Left lobe of liver (tissue), 2 donors: ENCODE data around the gene STIM2. TPM values are rescaled to one million over a fixed set of nuclear protein-coding genes. Genes with fewer than 3 reads are reported as not detected.
"Not testable (repeated sequence)": the region's sequence is repeated elsewhere in the genome, so short reads cannot be mapped to it uniquely, and the experiment has no call there.

Experiments
- ATAC-seq: fragments of 200-7000 bp; cut with Tn5 transposase; one replicate; pipeline ENCODE4 v1.9.1; 2020; ENCODE audit warnings: mild to moderate bottlenecking, moderate library complexity
- DNase-seq: peaks from one replicate; pipeline ENCODE4 v3.0.0-alpha.2; 2020; ENCODE audit warnings: low spot score
- total RNA-seq: library from RNA; stranded (reverse); gene quantifications from one replicate; pipeline ENCODE4 v1.2.1, GENCODE V29; 2021
- donor health status: DM: no; HTN: no; CAD: no; lungs with moderate emphysema.
- donor health status: DM: no; HTN: yes; CAD: no.

The STIM2 gene
- total RNA-seq, 1 donor from 2014 or later, result 12.8 TPM

- ATAC-seq, result no peak
- DNase-seq, result no peak
These were observed 162.3 kb downstream of the STIM2 start for GRCh38 chr4:27022963-27023362.

DNA sequence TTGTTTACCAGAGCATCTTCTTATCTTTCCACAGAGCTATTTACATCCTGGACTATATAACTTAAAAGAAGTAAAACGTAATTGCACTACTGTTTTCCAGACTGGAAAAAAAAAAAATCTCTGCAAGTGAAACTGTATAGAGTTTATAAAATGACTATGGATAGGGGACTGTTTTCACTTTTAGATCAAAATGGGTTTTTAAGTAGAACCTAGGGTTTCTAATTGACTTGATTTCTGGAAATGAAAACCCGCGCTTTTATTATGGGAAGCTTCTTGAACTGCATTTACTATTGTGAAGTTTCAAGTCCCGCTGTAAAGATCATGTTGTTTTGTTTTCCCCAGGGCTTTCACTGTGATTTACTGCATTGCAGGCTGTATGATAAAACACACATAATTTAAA, 162.7 kb downstream of the STIM2 start:
- ATAC-seq (no peak), DNase-seq (no peak)

DNA sequence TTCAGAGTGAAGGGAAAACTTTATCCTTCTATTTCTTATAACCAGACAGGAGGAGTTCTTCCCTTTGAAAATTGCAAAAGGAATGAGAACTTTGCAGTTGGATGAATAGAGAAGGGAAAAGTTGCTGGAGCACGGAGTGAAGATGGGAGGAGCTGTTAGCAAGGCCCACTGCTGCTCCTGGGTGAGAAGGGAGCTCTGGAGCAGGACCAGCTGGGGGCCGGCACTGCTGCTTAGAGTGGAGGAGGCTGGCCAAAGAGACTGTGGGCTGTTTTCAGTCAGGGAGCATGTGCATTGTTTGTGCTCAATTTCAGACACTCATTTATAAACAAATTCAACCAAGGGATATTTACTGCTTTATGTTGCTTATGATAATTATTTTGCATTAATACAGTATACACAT, 164.2 kb downstream of the STIM2 start:
- ATAC-seq (no peak), DNase-seq (no peak)

DNA sequence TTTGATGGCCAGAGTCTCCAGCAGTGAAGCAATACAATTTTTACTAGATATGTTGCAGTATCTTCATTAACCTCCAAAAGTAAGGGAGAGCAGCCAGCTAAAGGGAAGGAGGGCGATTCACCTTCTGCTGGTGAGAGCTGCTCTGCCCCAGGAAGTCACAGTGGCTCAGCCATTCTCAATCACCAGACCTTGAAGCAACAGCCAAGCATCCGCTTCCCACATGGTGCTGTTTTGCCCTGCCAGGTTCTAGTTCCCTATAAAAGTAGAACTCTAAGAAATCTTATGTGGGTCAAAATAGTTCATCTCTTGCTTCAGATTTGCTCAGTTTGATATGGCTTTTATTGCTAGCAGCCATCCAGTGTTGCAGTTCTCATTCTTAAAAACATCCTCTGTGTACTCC, 166.8 kb downstream of the STIM2 start:
- DNase-seq (no peak), ATAC-seq (no peak)

GRCh38 chr4:27035127-27035526, 174.5 kb downstream of the STIM2 start:
- not testable (repeated sequence) for DNase-seq, ATAC-seq

GRCh38 chr4:27040356-27040755, 179.7 kb downstream of the STIM2 start:
- peak; percentile 38 for ATAC-seq
- DNase-seq, result no peak

DNA sequence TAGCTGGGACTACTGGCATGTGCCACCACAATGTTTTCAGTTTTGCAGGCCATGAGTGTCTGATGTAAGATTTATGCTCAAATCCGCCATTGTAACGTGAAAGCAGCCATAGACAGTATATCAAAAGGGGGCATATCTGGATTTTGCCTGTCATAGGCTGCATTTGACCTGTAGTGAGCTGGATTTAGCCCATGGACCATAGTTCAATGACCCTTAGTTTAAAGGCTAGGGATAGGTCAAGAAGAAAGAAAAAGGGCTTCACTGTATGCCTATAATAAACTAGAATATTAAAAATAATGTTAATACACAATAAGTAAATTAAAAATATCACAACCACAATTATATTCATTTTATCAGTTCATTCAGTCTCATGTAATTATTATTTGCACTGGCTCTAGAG, 181.8 kb downstream of the STIM2 start:
- DNase-seq (no peak), ATAC-seq (no peak)

- peak; percentile 85 for ATAC-seq
These were observed 182.6 kb downstream of the STIM2 start for GRCh38 chr4:27043200-27043599.

GRCh38 chr4:27046851-27047250, 186.2 kb downstream of the STIM2 start:
- ATAC-seq (peak; percentile 73), DNase-seq (no peak)

More at GRCh38 chr4:27043200-27043599, 182.6 kb downstream of the STIM2 start:
- no peak for DNase-seq

GRCh38 chr4:27048429-27049238, 188.0 kb downstream of the STIM2 start:
- ATAC-seq (peak; percentile 75), DNase-seq (no peak)

- no peak for DNase-seq
- no peak for ATAC-seq
These were observed 188.7 kb downstream of the STIM2 start for GRCh38 chr4:27049239-27049829.

DNA sequence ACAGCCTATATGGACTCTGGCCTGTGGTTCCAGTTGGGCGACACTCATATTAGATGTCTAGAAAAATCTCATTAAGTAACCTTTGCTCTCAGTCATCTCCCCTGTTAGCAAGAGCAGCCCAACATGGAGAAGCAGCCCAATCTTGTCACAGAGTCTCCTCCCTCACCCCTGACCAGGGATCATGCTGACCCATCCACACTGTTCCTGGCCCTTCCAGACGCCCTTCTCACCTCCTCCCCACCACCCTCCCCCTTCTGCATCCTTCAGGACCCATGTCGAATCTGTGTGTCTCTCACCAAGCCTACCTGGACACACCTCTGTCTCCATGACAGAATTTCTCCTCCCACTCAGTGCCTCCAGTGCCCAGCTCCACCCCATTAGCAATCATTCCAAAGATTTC, 190.1 kb downstream of the STIM2 start:
- ATAC-seq, result peak; percentile 38
- DNase-seq, result no peak

- DNase-seq, result no peak
- ATAC-seq, result no peak
These were observed 194.7 kb downstream of the STIM2 start for GRCh38 chr4:27055221-27055760.

- ATAC-seq (no peak), DNase-seq (no peak)
These were observed 195.6 kb downstream of the STIM2 start for GRCh38 chr4:27056281-27056680.

GRCh38 chr4:27057053-27057452, 196.4 kb downstream of the STIM2 start:
- ATAC-seq, result no peak
- no peak for DNase-seq

- DNase-seq, result no peak
- no peak for ATAC-seq
These were observed 197.0 kb downstream of the STIM2 start for GRCh38 chr4:27057662-27058061.

GRCh38 chr4:27058819-27059406, 198.3 kb downstream of the STIM2 start:
- ATAC-seq, result no peak

GRCh38 chr4:27059446-27059845, 198.8 kb downstream of the STIM2 start:
- no peak for DNase-seq
- no peak for ATAC-seq

More at GRCh38 chr4:27058819-27059406, 198.3 kb downstream of the STIM2 start:
- DNase-seq, result no peak

DNA sequence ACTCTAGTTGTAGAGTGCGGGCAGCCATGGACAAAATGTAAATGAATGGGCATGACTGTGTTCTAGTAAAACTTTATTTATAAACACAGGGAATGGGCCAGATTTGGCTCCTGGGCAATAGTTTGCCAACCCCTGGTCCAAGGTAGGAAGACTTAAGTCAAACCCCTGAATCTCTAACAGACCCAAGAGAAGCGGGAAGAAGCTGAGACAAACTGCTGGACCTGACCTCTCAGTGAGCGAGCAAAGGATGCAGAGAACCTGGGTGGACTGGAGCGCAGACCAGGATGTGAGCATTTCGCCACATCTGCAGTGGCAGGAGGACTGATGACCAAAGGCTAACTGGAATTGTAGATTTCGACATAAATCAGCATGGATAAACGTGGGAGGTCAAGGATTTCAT, 201.6 kb downstream of the STIM2 start:
- DNase-seq (no peak), ATAC-seq (no peak)

DNA sequence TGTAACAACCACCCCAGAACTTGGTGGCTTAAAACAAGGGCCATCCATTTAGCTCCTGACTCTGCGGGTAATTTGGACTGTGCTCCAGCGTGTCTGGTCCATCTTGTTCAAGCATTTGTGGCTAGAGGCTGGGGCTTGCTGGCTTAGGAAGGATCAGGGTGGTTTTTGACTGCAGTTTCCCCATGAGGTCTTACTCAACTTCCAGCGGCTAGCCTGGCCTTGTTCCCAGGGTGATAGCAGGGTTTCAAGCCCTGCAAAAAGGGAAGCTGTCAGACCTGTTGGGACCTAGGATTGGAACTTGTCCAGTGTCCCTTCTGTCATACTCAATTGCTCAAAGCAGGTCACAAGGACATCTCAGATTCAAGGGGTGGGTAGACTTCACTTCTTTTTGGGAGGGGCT, 205.9 kb downstream of the STIM2 start:
- ATAC-seq, result peak; percentile 64
- DNase-seq, result no peak

DNA sequence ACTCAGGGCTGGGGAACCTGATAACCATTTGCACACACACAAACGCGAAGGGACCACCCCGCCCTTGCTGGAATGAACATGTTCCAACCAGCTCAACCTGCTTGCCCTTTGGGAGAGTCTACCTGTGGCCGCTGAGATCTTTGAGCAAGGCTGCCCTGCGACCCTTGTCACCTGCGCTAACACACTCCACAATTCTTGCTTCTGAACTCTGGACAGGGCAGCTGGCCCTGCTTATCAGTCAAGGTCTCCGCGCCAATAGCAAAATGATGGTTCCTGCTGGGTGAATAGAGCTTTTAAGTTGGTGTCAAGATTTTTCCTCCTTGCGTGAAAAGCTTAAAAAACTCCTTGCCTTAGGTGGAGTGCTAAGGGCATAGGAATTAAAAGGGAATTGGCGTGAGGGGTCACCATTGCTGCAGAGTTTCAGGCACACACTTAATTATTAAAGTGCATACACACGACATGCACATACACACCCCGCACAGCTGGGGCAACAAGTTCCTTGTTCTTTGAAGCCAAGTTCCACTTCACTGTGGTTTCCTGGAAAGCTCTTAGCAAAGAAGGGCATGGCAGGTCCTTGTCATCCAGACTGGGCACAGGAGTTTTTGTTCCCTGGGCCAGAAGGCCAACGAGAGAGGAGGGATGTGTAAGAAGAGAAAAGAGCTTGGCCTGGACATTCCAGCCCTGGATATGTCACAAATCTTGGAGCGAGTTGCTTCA, 207.7 kb downstream of the STIM2 start:
- ATAC-seq (no peak), DNase-seq (no peak)
